GM18511 (cell line): Measurements from ENCODE around the gene RNASEH2C.
"Not testable (repeated sequence)": the region's sequence is repeated elsewhere in the genome, so short reads cannot be mapped to it uniquely, and the experiment has no call there.

ENCODE experiments used
- ATAC-seq: cut with Tn5 transposase; IDR thresholded peaks from one replicate; pipeline ENCODE4 v1.9.1; 2021; ENCODE audit warnings: mild to moderate bottlenecking, moderate library complexity; ENCODE audit not compliant: unreplicated experiment

The RNASEH2C gene

GRCh38 chr11:65691847-65692246 lies 28.8 kb downstream of the RNASEH2C start:
- not testable (repeated sequence) for ATAC-seq

GRCh38 chr11:65685981-65686380 lies 34.6 kb downstream of the RNASEH2C start:
- no peak for ATAC-seq

DNA sequence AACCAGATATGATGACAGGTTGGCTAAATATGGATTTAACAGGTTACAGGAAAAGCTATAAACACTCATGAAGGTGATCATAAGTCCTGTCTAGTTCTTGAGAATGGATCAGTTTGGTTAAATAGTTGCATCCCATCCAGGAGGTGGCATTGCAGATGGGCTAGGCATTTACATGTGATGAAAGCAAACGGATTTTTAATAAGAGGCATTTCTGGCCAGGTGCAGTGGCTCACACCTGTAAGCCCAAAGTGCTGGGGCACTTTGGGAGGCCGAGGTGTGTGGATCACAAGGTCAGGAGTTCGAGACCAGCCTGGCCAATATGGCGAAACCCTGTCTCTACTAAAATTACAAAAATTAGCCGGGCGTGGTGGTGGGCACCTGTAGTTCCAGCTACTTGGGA lies 37.1 kb downstream of the RNASEH2C start:
- ATAC-seq, result not testable (repeated sequence)

- no peak for ATAC-seq
Observed at GRCh38 chr11:65680192-65680743, 40.3 kb downstream of the RNASEH2C start.

DNA sequence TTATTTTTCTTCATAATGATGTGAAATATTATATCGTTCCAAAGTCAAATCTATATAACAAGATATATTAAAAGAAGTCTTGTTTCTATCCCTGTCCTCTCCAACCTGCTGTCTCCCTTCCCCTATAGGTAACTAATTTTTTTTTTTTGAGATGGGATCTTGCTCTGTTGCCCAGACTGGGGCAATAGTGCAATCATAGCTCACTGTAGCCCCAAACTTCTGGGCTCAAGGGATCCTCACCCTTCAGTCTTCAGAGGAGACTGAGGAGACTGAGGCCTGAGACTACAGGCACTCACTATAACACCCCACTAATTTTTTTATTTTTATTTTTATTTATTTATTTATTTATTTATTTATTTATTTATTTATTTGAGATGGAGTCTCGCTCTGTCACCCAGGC lies 47.6 kb downstream of the RNASEH2C start:
- no peak for ATAC-seq

DNA sequence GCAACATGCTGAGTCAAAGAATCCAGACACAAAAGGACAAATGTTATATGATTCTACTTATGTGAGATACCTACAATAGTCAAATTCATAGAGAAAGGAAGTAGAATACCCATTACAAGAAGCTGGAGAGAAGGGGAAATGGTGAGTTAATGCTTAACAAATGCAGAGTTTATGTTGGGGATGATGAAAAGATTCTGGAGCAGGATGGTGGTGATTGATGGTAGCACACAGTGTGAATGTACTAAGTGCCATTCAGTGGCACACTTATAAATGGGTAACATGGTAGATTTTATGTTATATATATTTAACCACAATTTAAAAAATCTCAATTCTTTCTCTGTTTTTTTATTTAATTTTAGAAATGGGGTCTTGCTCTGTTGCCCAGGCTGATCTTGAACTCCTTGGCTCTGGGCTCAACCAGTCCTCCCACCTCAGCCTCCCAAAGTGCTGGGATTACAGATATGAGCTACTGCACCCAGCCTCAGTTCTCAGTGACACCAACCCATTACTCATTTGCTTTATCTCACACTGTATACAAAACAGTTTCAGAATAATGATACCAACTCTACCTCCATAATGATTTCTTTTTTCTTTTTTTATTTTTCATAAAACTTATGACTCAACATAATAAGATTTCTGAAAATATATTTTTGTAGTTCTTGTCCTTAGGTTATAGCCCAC lies 48.3 kb downstream of the RNASEH2C start:
- no peak for ATAC-seq
